Thyroid gland (tissue), 4 donors: ENCODE measurements around the gene NCKAP5.

Source experiments
- CTCF ChIP-seq, 6 experiments: fragments of 200-600 bp in 3 of 6; fragments of 450-650 bp in 3 of 6; sonication (generic) in 3 of 6; IDR thresholded peaks; one replicate each; pipeline ENCODE4 v1.5.1; 2016 to 2019; ENCODE audit warnings: antibody characterized with exemption in 6 of 6, mild to moderate bottlenecking in 2 of 6, inconsistent platforms in 1 of 6, moderate library complexity in 1 of 6
- POLR2A ChIP-seq, 2 donors: fragments of 450-650 bp; IDR thresholded peaks; one replicate each; pipeline ENCODE4 v1.6.1; 2017; ENCODE audit warnings: antibody characterized with exemption in 2 of 2, mild to moderate bottlenecking in 2 of 2, moderate library complexity in 1 of 2

- TF ChIP-seq CTCF (IDR thresholded peaks at IDR 0.05) (no peak), POLR2A (IDR thresholded peaks at IDR 0.05) (no peak)
These were observed 156.4 kb downstream of the NCKAP5 start for GRCh38 chr2:133411857-133412256.
